T-helper 9 cell (primary cell): ENCODE data around the gene DCANP1.

Experiments
- DNase-seq: peaks from one replicate; pipeline ENCODE4 v3.0.0-alpha.2; 2020

DCANP1 gene

GRCh38 chr5:135417083-135417482 is 30.1 kb downstream of the DCANP1 start:
- no peak for DNase-seq

- no peak for DNase-seq
Observed at GRCh38 chr5:135405082-135405481, 42.1 kb downstream of the DCANP1 start.

GRCh38 chr5:135402031-135402430 is 45.1 kb downstream of the DCANP1 start:
- no peak for DNase-seq

GRCh38 chr5:135400866-135401265 is 46.3 kb downstream of the DCANP1 start:
- no peak for DNase-seq

- no peak for DNase-seq
Observed at GRCh38 chr5:135399794-135400542, 47.2 kb downstream of the DCANP1 start.

- DNase-seq: peak; percentile 73
Observed at GRCh38 chr5:135398855-135399793, 48.0 kb downstream of the DCANP1 start, which contains the start of gene MACROH2A1. MACROH2A1 (minus strand) TSS chr5:135399231; CDS start chr5:135389093, 10,138 bp downstream.

- DNase-seq: peak; percentile 16
Observed at GRCh38 chr5:135398160-135398854, 48.8 kb downstream of the DCANP1 start.

- DNase-seq: no peak
Observed at GRCh38 chr5:135397084-135397483, 50.1 kb downstream of the DCANP1 start.

- no peak for DNase-seq
Observed at GRCh38 chr5:135396459-135397055, 50.6 kb downstream of the DCANP1 start.

GRCh38 chr5:135395866-135396265 is 51.3 kb downstream of the DCANP1 start:
- DNase-seq: no peak

GRCh38 chr5:135395451-135395850 is 51.7 kb downstream of the DCANP1 start:
- DNase-seq: no peak
